ENCODE results near the gene RXFP2. TPM values are rescaled to one million over a fixed set of nuclear protein-coding genes. Genes with fewer than 3 reads are reported as not detected.

RXFP2 gene
- not detected for polyA plus RNA-seq (2012; ENCODE audit: insufficient read length, low read depth)

GRCh38 chr13:31739226-31739625 lies at the start of gene RXFP2:
Gene RXFP2 (plus strand): TSS chr13:31739526. CDS start chr13:31739613, 87 bp downstream.
- no peak for TF ChIP-seq FOXP2 (optimal IDR thresholded peaks at IDR 0.05; ENCODE audit: borderline replicate concordance, extremely low read depth, extremely low read length, insufficient read depth)
- no peak for TF ChIP-seq SIN3A (IDR thresholded peaks at IDR 0.05; ENCODE audit: borderline replicate concordance, insufficient read depth, low read length)
- no peak for TF ChIP-seq REST (IDR thresholded peaks at IDR 0.05; ENCODE audit: insufficient read depth in 1 of 2, low read depth in 2 of 2, low read length in 2 of 2)
- no peak for TF ChIP-seq POLR2AphosphoS5 (IDR thresholded peaks at IDR 0.05; ENCODE audit: low read depth, low read length)
- TF ChIP-seq TAF1 (IDR thresholded peaks at IDR 0.05; ENCODE audit: borderline replicate concordance, insufficient read depth, low read length), result no peak

GRCh38 chr13:31697290-31697689 lies 42.0 kb upstream of the RXFP2 start:
- no peak for TF ChIP-seq POLR2AphosphoS5 (IDR thresholded peaks at IDR 0.05; ENCODE audit: low read depth, low read length)
- TF ChIP-seq TAF1 (IDR thresholded peaks at IDR 0.05; ENCODE audit: borderline replicate concordance, insufficient read depth, low read length), result no peak
- TF ChIP-seq FOXP2 (optimal IDR thresholded peaks at IDR 0.05; ENCODE audit: borderline replicate concordance, extremely low read depth, extremely low read length, insufficient read depth), result no peak
- no peak for TF ChIP-seq REST (IDR thresholded peaks at IDR 0.05; ENCODE audit: insufficient read depth in 1 of 2, low read depth in 2 of 2, low read length in 2 of 2)
- no peak for TF ChIP-seq SIN3A (IDR thresholded peaks at IDR 0.05; ENCODE audit: borderline replicate concordance, insufficient read depth, low read length)

- TF ChIP-seq POLR2AphosphoS5 (IDR thresholded peaks at IDR 0.05; ENCODE audit: low read depth, low read length), result no peak
- TF ChIP-seq TAF1 (IDR thresholded peaks at IDR 0.05; ENCODE audit: borderline replicate concordance, insufficient read depth, low read length), result no peak
- TF ChIP-seq FOXP2 (optimal IDR thresholded peaks at IDR 0.05; ENCODE audit: borderline replicate concordance, extremely low read depth, extremely low read length, insufficient read depth), result no peak
- no peak for TF ChIP-seq REST (IDR thresholded peaks at IDR 0.05; ENCODE audit: insufficient read depth in 1 of 2, low read depth in 2 of 2, low read length in 2 of 2)
- TF ChIP-seq SIN3A (IDR thresholded peaks at IDR 0.05; ENCODE audit: borderline replicate concordance, insufficient read depth, low read length), result no peak
These were observed 39.7 kb upstream of the RXFP2 start for GRCh38 chr13:31699650-31700049.

- TF ChIP-seq TAF1 (IDR thresholded peaks at IDR 0.05; ENCODE audit: borderline replicate concordance, insufficient read depth, low read length) (no peak), SIN3A (IDR thresholded peaks at IDR 0.05; ENCODE audit: borderline replicate concordance, insufficient read depth, low read length) (no peak), REST (IDR thresholded peaks at IDR 0.05; ENCODE audit: insufficient read depth in 1 of 2, low read depth in 2 of 2, low read length in 2 of 2) (no peak), POLR2AphosphoS5 (IDR thresholded peaks at IDR 0.05; ENCODE audit: low read depth, low read length) (no peak), FOXP2 (optimal IDR thresholded peaks at IDR 0.05; ENCODE audit: borderline replicate concordance, extremely low read depth, extremely low read length, insufficient read depth) (no peak)
These were observed 35.5 kb upstream of the RXFP2 start for GRCh38 chr13:31703780-31704179.

GRCh38 chr13:31706105-31706504 lies 33.2 kb upstream of the RXFP2 start:
- TF ChIP-seq REST (IDR thresholded peaks at IDR 0.05; ENCODE audit: insufficient read depth in 1 of 2, low read depth in 2 of 2, low read length in 2 of 2), result no peak
- no peak for TF ChIP-seq TAF1 (IDR thresholded peaks at IDR 0.05; ENCODE audit: borderline replicate concordance, insufficient read depth, low read length)
- TF ChIP-seq FOXP2 (optimal IDR thresholded peaks at IDR 0.05; ENCODE audit: borderline replicate concordance, extremely low read depth, extremely low read length, insufficient read depth), result no peak
- TF ChIP-seq POLR2AphosphoS5 (IDR thresholded peaks at IDR 0.05; ENCODE audit: low read depth, low read length), result no peak
- no peak for TF ChIP-seq SIN3A (IDR thresholded peaks at IDR 0.05; ENCODE audit: borderline replicate concordance, insufficient read depth, low read length)
